Activated CD8-positive, alpha-beta memory T cell treated with anti-CD3 and anti-CD28 coated beads for 48 hours (primary cell): ENCODE data around the gene FUT6.

ENCODE experiments used
- DNase-seq, 3 experiments: peaks; one replicate each; pipeline ENCODE4 v3.0.0-alpha.2; 2020; ENCODE audit warnings: low read depth in 2 of 3, low spot score in 2 of 3

Gene FUT6

DNA sequence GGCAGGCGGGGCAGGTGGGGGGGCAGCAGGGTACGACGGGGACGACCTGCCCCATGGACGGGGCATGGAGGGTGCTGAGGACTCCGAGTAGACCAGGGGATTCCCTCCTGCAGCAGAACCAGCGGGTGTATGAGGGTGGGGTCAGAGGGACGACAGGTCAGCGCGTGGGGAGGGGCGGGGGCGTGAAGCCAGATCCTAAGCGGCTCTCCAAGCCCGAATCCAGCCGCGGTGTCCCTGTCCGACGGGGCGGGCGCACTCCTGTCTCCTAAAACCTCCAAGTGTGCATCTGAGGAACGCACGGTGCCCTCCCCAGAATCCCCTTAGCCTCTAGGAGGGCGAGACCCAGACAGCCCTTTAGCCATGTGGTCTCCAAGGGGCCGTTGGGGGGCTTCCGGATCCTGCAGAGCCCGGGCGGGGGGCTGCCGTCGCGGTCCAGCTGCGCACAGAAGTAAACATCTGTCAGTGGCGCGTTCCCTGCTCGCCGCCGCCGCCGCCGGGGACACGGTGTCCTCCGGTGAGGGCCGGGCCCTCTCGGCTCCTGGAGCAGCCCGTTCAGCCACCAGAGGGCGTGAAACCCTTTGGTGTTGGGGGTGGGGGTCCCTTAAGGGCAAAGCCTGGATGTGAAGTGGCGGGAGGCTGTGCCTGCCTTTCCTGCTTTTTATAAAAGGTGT lies 33.9 kb downstream of the FUT6 start:
- DNase-seq, result no peak

DNA sequence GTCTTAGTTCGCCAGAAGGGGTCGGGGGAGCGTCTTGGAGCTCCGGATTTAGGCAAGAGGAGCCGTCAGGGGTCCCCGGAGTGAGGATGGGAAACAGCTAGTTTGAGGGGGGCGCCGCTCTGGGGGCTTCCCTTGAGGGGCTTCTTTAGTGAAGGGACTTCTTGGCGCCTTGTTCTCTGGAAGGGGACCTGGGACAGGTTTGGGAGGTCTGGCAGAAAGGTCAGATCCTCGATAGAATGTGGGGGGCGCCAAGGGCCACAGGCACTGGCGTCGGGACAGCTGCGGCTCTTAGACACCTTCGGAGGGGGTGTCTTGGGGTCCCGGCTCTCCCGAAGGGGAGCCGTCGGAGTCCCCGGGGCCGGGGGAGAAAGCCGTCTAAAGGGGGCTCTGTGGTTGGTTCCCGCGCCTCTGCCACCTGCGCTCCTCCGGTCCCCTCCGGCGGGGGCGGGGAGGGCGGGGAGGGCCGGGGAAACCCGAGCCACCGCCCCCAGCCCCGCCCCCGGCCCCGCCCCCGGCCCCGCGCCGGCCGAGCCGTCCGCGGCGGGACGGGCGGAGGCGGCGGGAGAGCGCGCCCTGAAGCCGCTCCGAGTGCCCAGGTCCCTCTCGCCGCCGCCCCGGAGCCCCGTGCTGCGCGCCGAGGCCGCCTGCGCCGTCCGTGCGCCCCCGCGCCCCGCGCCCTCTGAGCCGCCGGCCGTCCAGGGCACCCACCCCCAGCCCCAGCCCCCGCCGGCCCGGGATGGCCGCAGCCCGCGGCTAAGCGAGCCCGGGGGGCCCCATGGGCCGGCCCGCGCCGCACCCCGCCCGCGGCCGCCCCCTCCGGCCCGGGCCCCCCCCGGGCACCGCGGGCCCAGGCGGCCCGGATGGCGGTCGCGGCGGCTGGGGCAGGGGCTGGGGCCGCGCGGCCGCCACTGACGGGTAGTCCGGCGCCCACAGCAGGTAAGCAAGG lies 34.7 kb downstream of the FUT6 start, which contains the start of gene NRTN:
Gene NRTN (plus strand): TSS at position 552 of the 946 bp plus-strand sequence. CDS start 19,099 bp downstream, outside the sequence.
- DNase-seq, result no peak

DNA sequence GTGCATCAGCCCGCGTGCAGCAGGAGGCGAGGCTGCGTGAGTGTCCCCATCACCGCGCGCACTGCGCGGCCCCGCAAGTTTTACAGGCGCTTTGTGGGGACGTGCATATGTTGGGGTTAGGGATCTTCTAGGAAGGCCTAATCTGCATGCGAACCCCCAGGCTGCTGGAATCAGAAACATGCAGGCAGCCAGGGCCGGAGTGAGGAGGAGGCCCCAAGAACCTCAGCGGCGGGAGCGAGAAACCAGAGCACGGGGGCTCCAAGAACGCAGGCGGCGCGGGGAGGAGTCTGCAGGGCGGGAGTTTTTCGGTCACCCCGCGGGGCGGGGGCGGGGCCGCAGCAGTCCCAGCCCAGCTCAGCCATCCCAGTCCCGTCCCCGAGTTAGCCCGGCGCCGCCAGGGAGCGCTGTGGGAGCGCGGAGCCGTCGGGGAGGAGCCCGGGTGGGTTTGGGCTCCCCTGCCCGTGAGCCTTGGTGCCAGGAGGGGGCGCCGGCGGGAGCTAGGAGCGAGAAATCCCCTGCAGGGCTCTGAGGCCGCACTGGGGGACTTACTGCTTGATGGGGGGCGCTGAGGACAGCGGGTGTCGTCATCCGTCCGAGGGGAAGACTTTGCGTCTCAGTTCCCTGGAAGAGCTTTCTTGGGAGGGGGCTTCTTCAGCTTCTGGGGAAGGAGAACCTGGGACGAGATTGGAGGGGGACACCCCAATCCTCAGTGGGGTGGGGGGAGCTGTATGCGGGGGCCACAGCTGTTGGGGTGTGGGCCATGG lies 35.6 kb downstream of the FUT6 start:
- peak; percentile 92 to 96 (median 95) for DNase-seq

DNA sequence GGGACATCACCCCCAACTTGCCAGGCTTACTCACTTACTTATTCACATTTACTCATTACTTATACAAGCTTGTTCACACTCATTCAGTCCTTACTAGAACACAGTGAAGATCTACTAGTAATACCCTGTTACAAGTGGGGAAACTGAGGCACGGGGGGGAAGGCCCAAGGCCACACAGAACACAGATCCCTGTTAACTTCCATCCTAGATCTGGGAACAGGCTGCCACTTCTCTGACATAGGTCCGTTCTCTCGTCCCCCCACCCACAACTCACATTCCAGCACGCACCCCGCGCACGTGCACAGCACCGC lies 36.1 kb downstream of the FUT6 start:
- DNase-seq, result no peak

DNA sequence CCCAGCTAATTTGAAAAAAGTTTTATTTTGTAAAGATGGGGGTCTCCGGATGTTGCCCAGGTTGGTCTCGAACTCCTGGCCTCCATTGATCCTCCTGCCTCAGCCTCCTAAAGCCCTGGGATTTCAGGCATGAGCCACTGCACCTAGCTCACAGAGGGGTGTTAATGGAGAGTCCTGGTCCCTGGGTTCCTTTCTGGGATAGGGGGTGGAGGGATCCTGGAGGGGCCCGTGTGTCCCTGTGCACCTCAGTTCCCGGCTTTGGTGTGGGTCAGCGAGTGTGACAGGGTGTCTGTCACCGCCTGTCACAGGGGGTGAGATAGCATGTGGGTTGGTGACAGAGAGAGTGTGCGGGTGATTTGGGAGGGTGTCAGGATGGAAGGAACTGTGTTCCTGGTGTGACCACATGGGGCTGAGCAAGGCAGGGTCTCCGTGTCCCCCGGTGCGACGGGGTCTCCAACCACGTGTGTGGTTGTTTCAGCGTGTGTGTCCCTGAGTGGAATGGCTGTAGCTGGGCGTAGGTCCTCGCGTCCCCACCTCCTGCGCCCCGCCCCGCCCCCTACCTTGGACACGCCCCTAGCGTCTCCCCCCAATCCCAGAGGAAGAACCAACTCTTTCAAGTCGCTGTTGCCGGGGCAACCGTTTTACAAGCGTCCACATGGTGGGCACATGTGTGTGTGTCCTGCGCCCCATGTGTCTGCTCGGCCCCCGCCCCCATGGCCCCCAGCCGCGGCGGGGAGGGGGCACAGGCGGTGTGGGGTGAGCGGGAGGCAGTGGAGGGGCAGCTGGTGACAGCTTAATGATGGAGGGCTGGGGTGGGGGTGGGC lies 37.5 kb downstream of the FUT6 start:
- DNase-seq, result no peak

DNA sequence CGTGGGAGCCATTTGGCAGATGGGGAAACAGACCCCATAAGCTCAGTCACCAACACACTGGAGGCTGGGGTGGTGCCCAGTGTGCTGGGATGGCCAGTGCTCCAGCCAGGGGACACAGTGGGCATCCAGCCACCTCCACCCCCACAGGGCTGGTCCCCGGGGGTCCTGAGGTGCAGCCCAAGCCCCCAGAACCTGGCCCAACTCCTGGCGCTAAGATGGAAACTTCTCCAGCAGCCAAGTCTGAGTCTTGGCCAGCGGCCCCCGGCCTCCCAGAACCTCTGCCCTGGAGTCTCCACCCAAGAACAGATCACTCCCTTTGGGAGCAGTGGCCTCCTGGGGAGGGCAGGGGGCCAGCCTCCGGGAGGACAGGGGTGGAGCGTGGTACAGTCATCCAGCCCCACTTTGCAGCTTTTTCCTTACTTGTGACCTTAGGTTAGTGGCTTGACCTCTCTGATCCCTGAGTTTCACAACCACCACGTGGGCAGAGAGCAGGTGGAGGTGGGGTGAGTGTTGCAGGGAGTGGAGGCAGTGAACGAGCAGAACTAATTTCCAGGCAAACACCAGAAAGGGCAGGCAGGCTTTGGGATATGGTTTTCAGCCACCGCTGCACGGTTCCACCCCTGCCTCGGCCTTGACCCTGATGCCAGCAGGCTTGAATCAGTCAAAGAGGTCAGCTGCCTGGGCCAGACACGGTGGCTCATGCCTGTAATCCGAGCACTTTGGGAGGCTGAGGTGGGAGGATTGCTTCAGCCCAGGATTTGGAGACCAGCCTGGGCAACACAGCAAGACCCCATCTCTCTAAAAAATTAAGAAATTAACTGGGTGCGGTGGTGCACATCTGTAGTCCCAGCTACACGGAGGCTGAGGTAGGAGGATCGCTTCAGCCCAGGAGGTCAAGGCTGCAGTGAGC lies 38.9 kb downstream of the FUT6 start:
- no peak for DNase-seq

DNA sequence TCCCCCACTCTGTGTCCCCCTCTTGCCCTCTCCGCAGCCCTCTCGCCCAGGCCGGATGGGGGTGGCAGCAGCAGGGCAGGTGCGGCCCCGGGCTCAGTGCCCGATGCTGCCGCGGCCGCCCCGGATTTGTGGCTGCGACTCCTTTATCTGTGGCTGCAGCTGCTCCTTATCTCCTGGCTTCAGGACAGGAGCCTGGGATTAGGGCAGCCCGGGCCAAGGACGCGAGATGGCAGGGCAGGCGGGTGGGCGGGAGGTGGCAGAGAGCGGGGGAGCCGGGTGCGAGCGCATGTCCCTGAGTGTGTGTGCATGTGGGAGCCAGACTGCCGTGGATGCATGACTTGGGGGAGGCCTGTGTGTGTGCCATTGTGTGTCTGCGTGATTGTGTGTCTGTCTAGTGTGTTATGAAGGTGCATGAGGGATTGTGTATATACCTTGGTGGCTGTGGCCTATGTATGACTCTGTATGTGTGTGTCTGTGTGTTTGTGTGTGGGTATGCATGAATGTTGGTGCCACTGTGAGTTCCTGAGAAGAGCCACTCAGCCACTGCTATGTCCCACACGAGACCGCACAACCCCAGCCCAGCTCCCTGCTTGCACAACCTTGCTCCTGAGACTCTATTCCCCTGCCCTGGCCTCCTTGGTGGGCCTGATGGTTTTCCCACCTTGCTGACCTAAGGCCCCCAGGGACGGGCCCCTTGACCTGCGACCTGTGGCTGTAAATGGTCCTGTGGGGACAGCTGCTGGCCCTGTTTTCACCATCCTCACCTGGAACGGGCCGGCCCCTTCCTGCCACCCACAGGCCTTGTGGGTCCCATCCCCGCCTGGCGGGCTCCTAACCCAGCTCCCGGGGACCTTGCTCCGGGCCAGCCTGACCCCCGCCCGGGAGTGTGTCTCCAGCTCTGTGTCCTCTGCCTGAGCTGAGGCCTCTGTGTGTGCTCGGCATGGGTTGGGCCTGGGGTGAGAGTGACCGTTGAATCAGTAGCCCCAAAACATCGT lies 40.0 kb downstream of the FUT6 start:
- no peak for DNase-seq

DNA sequence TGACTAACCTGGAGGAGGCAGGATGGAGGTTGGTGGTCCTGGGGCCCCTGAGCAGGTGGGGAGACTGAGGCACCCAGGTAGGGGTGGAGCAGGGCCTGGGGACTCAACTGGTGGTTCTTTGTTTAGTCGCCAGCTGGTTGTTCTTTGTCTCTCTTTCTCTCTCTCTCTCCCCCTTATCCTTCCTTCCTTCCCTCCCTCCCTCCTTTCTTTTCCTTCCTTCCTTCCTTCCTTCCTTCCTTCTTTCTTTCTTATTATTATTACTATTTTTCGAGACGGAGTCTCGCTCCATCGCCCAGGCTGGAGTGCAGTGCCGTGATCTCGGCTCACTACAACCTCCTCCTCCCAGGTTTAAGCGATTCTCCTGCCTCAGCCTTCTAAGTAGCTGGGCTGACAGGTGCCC lies 41.3 kb downstream of the FUT6 start:
- no peak for DNase-seq

DNA sequence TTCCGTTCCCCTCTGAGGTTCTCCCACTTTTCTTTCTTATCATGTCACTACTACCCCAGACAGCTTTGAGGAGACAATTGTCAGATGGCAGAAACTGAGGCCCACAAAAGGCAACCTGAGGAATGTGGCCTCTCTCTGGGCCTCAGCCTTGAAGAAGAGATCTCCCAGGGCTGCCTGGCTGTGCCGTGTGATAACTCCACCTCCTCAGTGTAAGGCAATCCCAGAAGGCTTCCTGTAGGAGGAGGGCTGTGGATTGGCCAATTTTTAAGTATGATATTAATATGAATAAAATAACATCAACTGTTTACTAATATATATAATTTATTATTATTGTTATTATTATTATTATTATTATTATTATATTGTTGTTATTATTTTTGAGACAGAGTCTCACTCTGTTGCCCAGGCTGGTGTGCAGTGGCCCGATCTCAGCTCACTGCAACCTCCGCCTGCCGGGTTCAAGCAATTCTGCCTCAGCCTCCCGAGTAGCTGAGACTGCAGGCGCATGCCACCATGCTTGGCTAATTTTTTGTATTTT lies 44.1 kb downstream of the FUT6 start:
- no peak for DNase-seq

DNA sequence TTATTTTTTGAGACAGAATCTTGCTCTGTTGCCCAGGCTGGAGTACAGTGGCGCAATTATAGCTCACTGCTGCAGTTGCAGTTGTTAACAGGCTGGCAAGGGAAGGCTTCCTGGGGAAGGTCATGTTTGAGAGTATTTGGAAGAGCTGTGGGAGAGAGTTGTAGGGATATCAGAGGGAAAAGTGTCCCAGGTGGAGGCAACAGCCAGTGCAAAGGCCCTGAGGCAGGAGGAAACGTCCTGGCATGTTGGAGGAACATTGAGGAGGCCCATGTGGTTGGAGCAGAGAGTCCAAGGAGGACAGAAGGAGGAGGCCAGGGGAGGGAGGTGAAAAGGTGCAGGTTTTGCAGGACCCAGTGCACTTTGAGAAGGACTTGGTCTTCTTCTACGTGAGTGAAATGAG lies 46.3 kb downstream of the FUT6 start:
- no peak for DNase-seq

DNA sequence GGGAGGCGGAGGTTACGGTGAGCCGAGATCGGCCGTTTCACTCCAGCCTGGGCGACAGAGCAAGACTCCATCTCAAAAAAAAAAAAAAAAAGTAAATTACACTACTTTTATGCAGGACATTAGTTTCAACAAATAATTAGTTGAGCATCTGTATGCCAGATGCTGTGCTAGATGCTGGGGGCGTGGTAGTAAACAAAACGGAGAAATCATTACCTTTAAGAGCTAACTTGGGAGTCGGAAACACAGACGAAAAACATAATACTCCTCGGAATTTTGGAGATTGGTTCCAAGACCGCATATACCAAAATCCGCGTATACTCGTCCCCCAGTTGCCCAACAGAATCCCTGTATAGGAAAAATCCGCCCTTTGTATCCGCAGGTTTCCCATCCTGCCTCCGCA lies 47.3 kb downstream of the FUT6 start:
- no peak for DNase-seq

DNA sequence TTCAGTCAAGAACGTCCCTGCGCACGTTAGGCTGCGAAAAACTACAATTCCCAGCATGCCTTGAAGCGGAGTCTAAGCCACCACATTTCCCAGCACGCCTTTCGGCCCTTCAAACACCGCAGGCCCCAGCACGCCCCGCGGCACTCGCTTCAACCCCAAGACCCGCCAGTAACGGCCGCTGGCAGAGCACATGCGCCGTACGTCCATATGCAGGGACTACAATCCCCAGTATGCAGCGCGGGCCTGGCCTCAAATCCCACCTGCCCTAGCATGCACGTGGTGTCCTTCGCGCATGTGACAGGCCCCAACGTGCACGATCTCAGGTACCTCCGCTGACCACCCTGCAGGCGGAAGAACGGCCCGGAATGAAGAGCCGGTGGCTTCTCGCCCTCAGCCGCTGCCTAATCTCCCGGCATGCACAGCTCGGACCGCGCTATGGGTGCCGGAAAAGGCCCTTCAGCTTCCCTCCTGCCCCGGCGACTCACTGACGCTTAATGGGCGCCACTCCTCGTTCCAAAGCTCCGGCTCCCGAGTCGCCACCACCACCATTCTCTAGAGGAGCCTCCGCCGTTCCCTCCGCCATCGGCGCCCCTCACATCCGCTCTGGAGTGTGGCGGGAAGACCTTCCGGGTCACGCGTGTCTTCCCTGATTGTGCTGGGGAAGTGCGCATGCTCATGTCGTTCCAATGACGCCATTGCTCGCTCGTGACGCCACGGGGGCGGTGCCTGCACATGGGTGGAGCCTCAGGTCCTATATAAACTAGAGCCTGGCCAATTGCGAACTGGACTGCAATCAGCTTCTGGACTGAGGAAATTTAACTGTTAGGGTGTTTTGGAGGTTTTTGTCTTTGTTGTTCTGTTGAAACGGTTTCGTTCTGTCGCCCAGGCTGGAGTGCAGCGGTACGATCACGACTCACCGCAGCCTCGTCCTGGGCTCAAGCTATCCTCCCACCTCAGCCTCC lies 48.7 kb downstream of the FUT6 start, which contains the start of gene DUS3L:
Gene DUS3L (minus strand): TSS at position 605 of the 962 bp plus-strand sequence. CDS start 22 bp downstream, at position 583.
- DNase-seq, result peak; percentile 89 to 98 (median 95)

DNA sequence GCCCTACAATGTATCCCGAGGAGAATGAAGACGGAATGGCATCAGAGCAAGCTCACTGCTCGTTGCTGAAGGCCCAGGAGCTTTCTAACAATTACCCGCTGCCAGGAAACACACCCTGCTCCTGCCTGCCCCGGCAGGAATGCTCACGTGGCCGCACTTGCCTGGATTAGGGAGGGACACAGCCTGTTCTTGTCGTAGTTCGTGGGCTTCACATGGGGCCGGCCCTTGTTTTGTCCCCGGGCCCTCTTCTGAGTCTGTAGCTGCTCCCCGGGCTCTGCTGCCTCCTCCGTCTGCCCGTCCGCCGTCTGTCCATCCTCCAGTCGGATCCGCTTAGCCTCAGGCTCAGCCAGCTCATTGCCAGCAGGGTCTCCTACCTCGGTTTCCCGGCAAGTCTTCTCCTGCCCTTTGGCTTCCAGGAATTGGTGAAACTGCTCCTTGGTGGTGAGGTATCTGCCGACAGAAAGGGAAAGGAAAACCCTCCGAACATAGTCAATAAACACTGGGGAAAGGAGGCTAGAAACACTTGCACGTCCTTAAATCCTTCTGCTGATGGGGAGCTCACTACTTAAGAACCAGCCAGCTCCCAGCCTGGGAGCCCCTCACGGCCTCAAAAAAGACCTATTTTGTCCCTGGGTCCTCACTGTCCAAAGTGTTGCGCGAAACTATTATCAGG lies 49.5 kb downstream of the FUT6 start:
- DNase-seq, result no peak

DNA sequence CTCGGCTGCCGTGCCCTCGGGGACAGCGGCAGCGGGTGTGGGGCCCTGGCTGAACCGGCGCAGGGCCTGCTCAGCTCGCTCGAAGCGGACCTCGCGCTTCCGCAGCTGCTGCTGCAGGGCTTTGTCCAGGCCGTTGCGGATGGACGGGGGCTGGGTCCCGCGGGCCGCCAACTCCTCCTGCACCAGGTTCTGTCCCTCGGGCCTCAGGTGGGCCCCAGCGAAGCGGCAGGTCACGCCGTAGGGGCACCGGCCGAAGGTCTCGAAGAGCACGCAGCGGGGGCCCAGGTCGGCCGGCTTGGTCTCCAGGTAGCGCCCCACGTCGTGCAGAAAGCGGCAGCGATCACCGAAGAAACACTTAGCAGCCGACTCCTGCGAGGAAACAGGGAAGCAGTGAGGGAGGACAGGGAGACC lies 50.1 kb downstream of the FUT6 start:
- DNase-seq, result no peak

DNA sequence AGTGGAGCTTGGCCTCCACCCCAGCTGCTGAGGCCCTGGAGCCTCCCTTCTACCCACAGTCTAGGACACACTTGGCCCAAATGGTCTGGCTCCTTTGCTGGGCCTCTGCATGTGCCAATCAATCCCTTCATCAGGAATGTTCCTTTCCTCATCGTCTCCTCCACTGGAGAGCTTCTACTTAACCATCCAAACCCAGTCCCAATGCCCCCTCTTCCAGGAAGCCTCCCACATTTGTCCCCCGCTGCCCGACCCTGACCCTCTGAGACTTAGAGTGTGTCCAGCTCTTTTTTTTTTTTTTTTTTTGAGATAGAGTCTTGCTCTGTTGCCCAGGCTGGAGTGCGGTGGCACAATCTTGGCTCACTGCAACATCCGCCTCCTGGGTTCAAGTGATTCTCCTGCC lies 51.1 kb downstream of the FUT6 start:
- no peak for DNase-seq

DNA sequence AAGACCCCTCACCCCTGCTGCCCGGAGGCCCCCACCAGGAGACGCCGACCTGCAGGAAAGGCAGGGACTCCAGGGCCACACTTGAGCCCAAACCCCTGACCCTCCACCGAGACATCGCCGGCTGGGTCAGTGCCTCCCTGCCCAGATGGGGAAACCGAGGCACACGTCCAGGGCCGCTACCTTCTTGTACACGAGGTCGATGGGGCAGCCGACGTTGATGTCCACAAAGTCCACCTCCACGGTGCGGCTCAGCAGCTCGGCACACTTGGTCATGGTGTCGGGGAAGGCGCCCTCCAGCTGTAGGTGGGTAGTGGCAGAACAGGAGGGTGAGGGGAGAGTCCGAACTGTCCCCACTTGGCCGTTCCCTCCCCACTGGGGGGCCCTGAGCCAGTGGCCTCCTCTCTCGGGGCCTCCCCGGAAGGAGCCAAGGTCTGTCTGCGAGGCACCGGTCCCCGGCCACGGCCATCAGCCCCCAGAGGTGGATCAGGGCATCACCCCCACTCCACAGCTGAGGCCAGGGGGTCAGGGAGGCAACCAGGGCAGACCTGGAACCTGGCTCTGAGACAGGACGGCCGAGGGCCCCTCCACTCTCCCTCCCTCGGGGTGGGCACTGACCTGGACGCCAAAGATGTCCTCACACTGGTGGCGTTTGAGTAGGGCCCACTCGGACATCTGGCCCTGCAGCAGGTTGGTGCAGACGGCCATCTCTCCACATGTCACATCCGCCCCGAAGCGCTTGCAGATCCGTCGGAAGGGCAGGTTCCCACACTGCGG lies 51.9 kb downstream of the FUT6 start:
- DNase-seq, result no peak
